HFF-Myc (cell line): Measurements from ENCODE around the gene SAMD4A.

Experiments
- DNase-seq: peaks from one replicate; pipeline ENCODE4 v3.0.0-alpha.2; 2011; ENCODE audit warnings: low read depth; ENCODE audit errors: extremely low read depth
- H3K4me3 ChIP-seq: replicated peaks from 2 replicates; pipeline ENCODE4 v1.5.1; 2011; ENCODE audit warnings: low read depth, mild to moderate bottlenecking, control low read depth, low read length
- CTCF ChIP-seq: IDR thresholded peaks from 2 replicates; pipeline ENCODE4 v1.5.1; 2012; ENCODE audit warnings: mild to moderate bottlenecking, low read depth, low read length, control low read depth; ENCODE audit errors: missing control alignments

Gene SAMD4A

DNA sequence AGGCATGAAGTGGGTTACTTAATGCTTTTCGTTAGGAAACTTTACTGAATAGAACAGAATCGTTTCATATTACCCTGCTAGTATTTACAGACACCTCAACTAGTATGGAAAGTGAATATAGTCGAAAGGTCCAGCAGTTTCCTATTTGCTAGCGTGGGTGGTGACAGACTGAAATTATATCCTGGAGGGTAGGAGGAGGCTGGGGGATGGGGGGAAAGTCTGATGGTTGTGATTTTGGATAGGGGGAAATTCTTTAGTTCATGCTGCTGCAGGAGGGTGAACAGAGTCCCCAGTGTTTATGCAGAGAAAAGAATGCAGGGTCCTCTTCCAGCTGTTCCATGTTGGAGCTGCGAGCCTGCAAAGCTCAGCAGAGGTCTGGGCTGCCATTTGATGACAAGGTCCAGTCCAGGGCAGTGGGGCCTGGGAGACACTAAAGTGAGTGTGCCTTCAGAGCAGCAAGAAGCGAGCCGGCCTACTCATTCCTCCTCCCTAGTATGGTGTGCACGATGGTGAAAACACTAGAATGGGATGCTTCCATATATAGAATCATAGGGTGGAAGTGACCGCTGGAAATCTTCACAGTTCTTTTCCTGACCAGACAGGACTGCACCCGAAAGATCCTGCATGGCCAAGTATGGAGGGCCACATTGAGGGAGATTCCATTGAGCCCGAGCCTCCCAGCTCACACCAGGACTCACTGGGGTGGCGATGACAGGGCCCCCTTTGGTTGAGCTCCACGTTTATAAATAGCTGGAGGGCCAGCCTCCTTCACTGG lies 2.1 kb downstream of the SAMD4A start:
- TF ChIP-seq CTCF = no peak
- DNase-seq = no peak
- peak overlapping the region; percentile 75 for H3K4me3 ChIP-seq

DNA sequence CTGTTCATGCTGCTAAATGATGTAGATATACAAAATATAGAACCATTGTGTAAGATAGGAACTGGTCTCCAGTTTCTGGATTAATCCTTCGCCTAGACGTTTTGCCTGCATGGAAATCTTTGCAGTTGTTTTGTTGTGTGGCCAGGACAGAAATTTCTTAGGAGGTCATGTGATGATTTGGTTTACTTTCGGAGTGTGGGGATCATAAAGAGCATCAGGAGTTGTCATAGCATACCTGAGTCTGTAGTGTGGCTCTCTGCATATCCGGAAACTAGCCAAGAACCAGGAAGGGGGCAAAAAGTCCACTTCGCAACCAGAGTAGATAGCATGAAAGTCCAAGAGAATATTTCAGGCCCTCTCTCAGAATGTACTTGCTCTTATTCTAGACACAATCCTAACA lies 3.1 kb downstream of the SAMD4A start:
- TF ChIP-seq CTCF = no peak
- peak overlapping the region; percentile 75 for H3K4me3 ChIP-seq
- DNase-seq = no peak

- no peak for TF ChIP-seq CTCF
- H3K4me3 ChIP-seq = peak overlapping the region; percentile 75
- DNase-seq = no peak
Measured at GRCh38 chr14:54570631-54571415, 3.9 kb downstream of the SAMD4A start.

DNA sequence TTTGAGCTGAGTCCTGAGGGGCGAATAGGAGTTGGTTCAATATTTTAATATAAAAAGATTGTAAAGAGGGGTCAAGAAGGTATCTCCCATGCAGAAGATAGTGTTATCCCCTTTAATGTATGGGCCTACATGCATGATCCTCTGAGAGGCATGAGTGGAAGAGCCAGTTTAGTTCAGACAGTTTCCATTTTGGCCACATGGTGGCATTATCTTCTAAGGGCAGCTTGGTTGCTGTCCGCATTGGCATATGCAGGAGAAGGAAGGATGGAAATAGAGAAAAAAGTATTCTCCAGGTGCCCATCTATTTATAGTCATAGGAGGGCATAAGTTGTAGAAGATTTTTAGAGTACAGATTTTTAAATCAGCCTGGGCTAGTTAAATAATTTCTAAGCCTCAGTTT lies 5.4 kb downstream of the SAMD4A start:
- H3K4me3 ChIP-seq = no peak overlapping the region
- DNase-seq = no peak
- TF ChIP-seq CTCF = peak; percentile 53

- TF ChIP-seq CTCF = no peak
- H3K4me3 ChIP-seq = no peak overlapping the region
- DNase-seq = no peak
Measured at GRCh38 chr14:54574528-54574927, 7.6 kb downstream of the SAMD4A start.

DNA sequence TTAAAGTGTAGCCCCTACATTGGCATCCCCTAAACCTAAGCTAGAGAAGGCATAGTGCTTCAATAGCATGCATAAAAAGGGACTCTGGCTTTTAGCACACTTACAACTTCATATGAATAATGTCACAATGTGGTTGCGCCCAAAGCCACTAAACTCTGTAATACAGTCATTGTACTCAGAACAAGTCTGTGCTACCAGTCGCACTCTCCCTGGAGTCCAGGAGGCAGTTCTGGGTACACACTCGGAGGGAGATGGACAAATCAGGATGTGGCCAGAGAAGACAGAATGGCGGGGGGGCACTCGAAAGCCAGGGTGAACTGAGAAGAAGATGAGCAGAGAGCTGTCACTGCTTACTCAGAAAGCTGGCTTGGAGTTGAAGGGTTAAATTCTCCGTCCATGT lies 10.6 kb downstream of the SAMD4A start:
- DNase-seq = no peak
- H3K4me3 ChIP-seq = no peak overlapping the region
- no peak for TF ChIP-seq CTCF
